Cardiac ventricle fibroblast (primary cell): ENCODE measurements around the gene CRACR2B. TPM values are rescaled to one million over a fixed set of nuclear protein-coding genes. Genes with fewer than 3 reads are reported as not detected.

Experiments
- total RNA-seq: library from RNA; depleted of rRNA; stranded (reverse); fragments of >200 nt; gene quantifications from 2 replicates; pipeline ENCODE4 v1.2.3, GENCODE V29; 2015

The CRACR2B gene
- 1.1 and 1.7 TPM in 2 replicates for total RNA-seq

DNA sequence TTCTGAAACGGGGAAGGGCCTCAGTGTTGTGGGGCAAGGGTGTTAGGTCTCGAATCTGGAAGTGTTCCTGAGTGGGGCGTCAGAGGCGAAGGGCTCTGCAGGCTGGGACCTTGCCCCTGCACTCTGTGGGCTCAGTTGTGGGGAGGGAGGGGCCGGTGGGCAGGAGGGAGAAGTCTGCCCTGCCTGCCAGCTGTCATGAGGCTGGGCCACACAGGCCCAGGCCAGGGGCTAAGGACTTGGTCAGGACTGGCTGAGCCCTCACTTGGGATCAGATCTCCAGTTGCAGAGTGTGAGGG lies at the start of gene CRACR2B:
TSS of gene CRACR2B (plus strand) at position 23 of the 296 bp plus-strand sequence. CDS start 689 bp downstream, outside the sequence.

DNA sequence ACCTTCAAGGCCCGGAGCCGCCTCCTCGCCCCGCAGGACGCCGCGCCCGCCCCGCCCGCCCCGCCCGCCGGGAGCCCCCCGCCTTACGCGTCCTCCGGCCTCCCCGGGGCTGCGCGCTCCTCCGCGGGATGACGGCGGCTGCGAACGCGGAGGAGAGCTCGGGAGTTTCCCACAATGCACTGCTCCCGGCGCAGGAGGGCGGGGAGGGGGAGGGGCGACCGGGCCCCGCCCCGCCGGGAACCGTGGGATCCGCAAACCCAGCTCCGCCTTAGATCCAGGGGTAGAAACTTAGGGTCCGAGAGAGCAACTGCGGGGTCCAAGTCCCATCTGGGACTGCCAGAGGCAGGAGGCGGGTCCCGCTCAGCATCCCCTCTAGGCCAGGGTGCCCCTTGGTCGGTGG lies 37.8 kb upstream of the CRACR2B start, which contains the start of gene CEND1:
TSS of gene CEND1 (minus strand) at position 148 of the 400 bp plus-strand sequence. CDS start 1,514 bp downstream, outside the sequence.

GRCh38 chr11:798093-798713 lies 29.5 kb upstream of the CRACR2B start, which contains the start of gene SLC25A22:
TSS of gene SLC25A22 (minus strand) at chr11:798281. CDS start at chr11:795006, 3,275 bp downstream.

GRCh38 chr11:809287-810039 lies 18.3 kb upstream of the CRACR2B start, which contains the start of gene RPLP2:
TSS of gene RPLP2 (plus strand) at chr11:809967. CDS start at chr11:810235, 268 bp downstream.

GRCh38 chr11:818396-819128 lies 9.2 kb upstream of the CRACR2B start, which contains the start of gene PNPLA2:
TSS of gene PNPLA2 (plus strand) at chr11:818914. CDS start at chr11:819719, 805 bp downstream.

GRCh38 chr11:832529-833113 lies 4.9 kb downstream of the CRACR2B start, which contains the start of gene CD151:
TSS of gene CD151 (plus strand) at chr11:832952. CDS start at chr11:836070, 3,118 bp downstream.

DNA sequence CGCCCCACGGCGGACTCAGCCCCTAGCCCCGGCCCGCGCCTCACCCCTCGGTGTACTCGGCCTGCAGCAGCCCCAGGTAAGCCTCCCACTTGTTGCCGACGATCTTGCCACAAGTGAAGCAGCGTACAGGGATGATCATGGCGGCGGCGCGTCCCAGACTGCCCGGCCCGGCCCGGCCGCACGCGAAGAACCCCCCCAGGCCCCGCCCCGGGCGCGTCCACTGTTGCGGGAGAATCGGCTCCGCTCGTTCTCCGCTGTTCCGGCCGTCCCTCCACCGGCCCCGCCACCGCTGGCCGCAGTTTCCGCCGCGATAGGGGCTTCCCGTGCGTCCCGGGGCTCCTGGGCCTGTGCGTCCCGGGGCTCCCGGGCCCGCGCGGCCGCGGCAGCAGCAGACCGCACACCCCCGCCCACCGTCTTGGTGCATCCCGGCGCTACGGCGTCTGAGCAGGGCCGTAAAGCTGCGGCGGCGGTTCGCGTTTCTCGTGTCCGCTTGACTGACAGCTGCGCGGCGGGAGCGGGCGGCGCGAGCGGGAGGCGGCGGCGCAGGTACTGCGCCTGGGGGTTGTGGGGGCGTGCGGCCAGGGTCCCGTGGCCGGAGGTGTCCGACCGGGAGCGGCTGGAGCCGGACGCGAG lies 14.8 kb downstream of the CRACR2B start, which contains the start of the genes POLR2L and TSPAN4:
TSS of gene POLR2L (minus strand) at position 160 of the 633 bp plus-strand sequence. CDS start at position 139, 21 bp downstream.
TSS of gene TSPAN4 (plus strand) at position 483 of the 633 bp plus-strand sequence. CDS start 7,453 bp downstream, outside the sequence.

Other genes with a start within 250 kb of the CRACR2B start
- 11.3 and 14.7 TPM in 2 replicates for gene IRF7, start 212.0 kb upstream of the CRACR2B start, total RNA-seq
- gene CDHR5, start 203.0 kb upstream of the CRACR2B start, total RNA-seq = not detected in 2 replicates
- not detected in 2 replicates for gene SCT, start 200.7 kb upstream of the CRACR2B start, total RNA-seq
- gene DRD4, start 190.7 kb upstream of the CRACR2B start, total RNA-seq = not detected in 2 replicates
- 20.6 and 23.9 TPM in 2 replicates for gene DEAF1, start 132.7 kb upstream of the CRACR2B start, total RNA-seq
- 20.3 and 34.6 TPM in 2 replicates for gene TMEM80, start 132.1 kb upstream of the CRACR2B start, total RNA-seq
- 11.7 and 15.0 TPM in 2 replicates for gene EPS8L2, start 121.7 kb upstream of the CRACR2B start, total RNA-seq
- gene TALDO1, start 80.5 kb upstream of the CRACR2B start, total RNA-seq = 184 and 216 TPM in 2 replicates
- 15.9 and 16.6 TPM in 2 replicates for gene GATD1, start 50.4 kb upstream of the CRACR2B start, total RNA-seq
- 0.49 and 0.94 TPM in 2 replicates for gene CEND1, start 37.8 kb upstream of the CRACR2B start, total RNA-seq
- gene SLC25A22, start 29.6 kb upstream of the CRACR2B start, total RNA-seq = 15.4 and 34.4 TPM in 2 replicates
- 6.1 and 9.3 TPM in 2 replicates for gene PIDD1, start 22.7 kb upstream of the CRACR2B start, total RNA-seq
- 563 and 660 TPM in 2 replicates for gene RPLP2, start 18.0 kb upstream of the CRACR2B start, total RNA-seq
- gene PNPLA2, start 9.0 kb upstream of the CRACR2B start, total RNA-seq = 51.4 and 52.8 TPM in 2 replicates
- 286 and 398 TPM in 2 replicates for gene CD151, start 5.0 kb downstream of the CRACR2B start, total RNA-seq
- gene POLR2L, start 14.6 kb downstream of the CRACR2B start, total RNA-seq = 77.8 and 107 TPM in 2 replicates
- 207 and 222 TPM in 2 replicates for gene TSPAN4, start 14.9 kb downstream of the CRACR2B start, total RNA-seq
- gene CHID1, start 82.9 kb downstream of the CRACR2B start, total RNA-seq = 110 and 127 TPM in 2 replicates
- 37.3 and 40.8 TPM in 2 replicates for gene AP2A2, start 98.0 kb downstream of the CRACR2B start, total RNA-seq
- not detected in 2 replicates for gene MUC6, start 208.8 kb downstream of the CRACR2B start, total RNA-seq
- not detected in 2 replicates for gene MUC2, start 247.0 kb downstream of the CRACR2B start, total RNA-seq